ENCODE measurements around the gene IL18.

DNA sequence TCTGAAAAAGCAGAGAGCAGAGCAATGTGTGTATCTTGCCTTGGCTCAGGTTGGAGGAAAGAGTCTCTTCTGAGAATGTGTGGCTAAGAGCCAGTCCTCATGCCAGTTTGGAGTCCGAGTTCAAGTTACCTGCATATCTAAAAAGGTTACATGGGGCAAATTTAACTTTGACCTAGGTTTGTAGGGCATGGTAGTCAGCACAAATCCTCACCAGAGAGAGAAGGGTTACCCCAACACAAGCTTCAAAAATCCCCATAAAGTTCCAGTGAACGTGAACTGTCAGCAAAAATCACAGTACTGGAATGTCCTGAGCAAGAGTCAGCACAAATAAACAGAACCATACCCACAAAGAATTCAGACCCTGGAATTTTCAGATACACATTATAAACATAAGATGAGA, 63.4 kb downstream of the IL18 start:
- TF ChIP-seq, protein P1, sequence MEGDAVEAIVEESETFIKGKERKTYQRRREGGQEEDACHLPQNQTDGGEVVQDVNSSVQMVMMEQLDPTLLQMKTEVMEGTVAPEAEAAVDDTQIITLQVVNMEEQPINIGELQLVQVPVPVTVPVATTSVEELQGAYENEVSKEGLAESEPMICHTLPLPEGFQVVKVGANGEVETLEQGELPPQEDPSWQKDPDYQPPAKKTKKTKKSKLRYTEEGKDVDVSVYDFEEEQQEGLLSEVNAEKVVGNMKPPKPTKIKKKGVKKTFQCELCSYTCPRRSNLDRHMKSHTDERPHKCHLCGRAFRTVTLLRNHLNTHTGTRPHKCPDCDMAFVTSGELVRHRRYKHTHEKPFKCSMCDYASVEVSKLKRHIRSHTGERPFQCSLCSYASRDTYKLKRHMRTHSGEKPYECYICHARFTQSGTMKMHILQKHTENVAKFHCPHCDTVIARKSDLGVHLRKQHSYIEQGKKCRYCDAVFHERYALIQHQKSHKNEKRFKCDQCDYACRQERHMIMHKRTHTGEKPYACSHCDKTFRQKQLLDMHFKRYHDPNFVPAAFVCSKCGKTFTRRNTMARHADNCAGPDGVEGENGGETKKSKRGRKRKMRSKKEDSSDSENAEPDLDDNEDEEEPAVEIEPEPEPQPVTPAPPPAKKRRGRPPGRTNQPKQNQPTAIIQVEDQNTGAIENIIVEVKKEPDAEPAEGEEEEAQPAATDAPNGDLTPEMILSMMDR (IDR thresholded peaks at IDR 0.05): no peak
- no peak for TF ChIP-seq POLR2A (IDR thresholded peaks at IDR 0.05)

Data from Peyer's patch (tissue), 4 donors.